Activated CD4-positive, alpha-beta memory T cell treated with anti-CD3 and anti-CD28 coated beads for 36 hours (primary cell): ENCODE data around the gene PLD6. TPM values are rescaled to one million over a fixed set of nuclear protein-coding genes. Genes with fewer than 3 reads are reported as not detected.
"Not testable (repeated sequence)": the region's sequence is repeated elsewhere in the genome, so short reads cannot be mapped to it uniquely, and the experiment has no call there.

Experiments
- CTCF ChIA-PET: fragments of 350-600 bp; sonication (Branson Sonifier 250); formaldehyde crosslinking; loops from one replicate; lab custom pipeline; 2021; ENCODE audit warnings: antibody characterized with exemption, inconsistent platforms; lab: Charles Lee
- POLR2A ChIA-PET: fragments of 350-600 bp; sonication (Branson Sonifier 250); formaldehyde crosslinking; loops from one replicate; lab custom pipeline; 2021; ENCODE audit warnings: antibody characterized with exemption; lab: Charles Lee
- DNase-seq: peaks from one replicate; pipeline ENCODE4 v3.0.0-alpha.2; 2020
- H3K27ac Mint-ChIP-seq: one replicate; pipeline ENCODE4 v1.8.0; 2021; ENCODE audit warnings: mixed read lengths
- H3K27me3 Mint-ChIP-seq: one replicate; pipeline ENCODE4 v1.8.0; 2021; ENCODE audit warnings: mixed read lengths
- H3K36me3 Mint-ChIP-seq: one replicate; pipeline ENCODE4 v1.8.0; 2021; ENCODE audit warnings: mixed read lengths
- H3K4me1 Mint-ChIP-seq: one replicate; pipeline ENCODE4 v1.8.0; 2021; ENCODE audit warnings: low read depth, mixed read lengths
- H3K4me3 Mint-ChIP-seq: one replicate; pipeline ENCODE4 v1.8.0; 2021; ENCODE audit warnings: mild to moderate bottlenecking, mixed read lengths
- H3K9me3 Mint-ChIP-seq: one replicate; pipeline ENCODE4 v1.8.0; 2021; ENCODE audit warnings: mixed read lengths
- intact Hi-C: fragments of 100-400 bp; cut with micrococcal nuclease; formaldehyde crosslinking; loops from one replicate; pipeline ENCODE4 v1.15.1; 2023
- total RNA-seq, 2 experiments: library from RNA; stranded (reverse); gene quantifications; one replicate each; pipeline ENCODE4 v1.2.3, GENCODE V29; 2021

The PLD6 gene
- total RNA-seq, 2 experiments from 2014 or later: 9.3 to 9.4 TPM

DNA sequence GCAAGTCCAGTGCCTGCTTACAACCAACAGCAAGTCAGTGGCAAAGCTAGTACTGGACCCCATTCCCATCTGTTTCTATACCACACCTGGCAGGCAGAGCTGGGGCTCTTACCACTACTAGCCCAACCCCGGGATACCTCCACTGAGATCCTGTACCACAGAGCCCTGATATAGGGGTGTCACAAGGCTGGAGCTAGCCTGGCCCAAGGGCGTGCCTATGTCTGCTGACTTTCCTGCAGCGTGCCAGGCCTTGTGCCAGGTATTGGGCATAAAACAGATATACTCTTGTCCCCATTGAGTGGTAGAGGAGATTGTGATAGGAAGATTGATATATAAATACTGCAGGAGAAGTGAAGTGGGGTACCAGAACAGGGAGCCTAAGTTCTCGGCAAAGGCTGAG lies 44.4 kb downstream of the PLD6 start:
- H3K4me3 Mint-ChIP-seq: no peak overlapping the region
- peaks cover 32% of the 10 kb centered on the region for H3K36me3 Mint-ChIP-seq
- intact Hi-C loops: no loop called here
- H3K9me3 Mint-ChIP-seq: no peaks in the 10 kb centered on the region
- ChIA-PET CTCF (no interaction called here), POLR2A (no interaction called here)
- no peak overlapping the region for H3K27ac Mint-ChIP-seq
- no peaks in the 10 kb centered on the region for H3K27me3 Mint-ChIP-seq
- H3K4me1 Mint-ChIP-seq: no peaks in the 10 kb centered on the region
- DNase-seq: no peak

DNA sequence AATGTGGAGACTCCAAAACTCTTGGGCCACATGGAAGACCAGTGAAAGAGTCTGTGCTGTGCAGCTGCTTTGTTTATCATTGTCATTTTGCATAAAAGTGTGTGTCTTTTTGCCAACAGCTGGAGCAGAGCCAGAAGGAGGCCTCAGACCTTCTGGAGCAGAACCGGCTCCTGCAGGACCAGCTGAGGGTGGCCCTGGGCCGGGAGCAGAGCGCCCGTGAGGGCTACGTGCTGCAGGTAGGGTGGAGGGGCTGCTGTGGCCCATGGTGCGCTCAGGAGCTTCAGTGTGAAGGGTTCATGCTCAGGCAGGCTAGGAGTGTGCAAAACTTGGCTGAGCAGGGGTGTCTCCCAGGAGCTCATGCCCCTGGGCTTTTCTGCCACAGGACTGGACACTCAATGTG lies 45.0 kb downstream of the PLD6 start:
- Mint-ChIP-seq H3K4me1 (no peaks in the 10 kb centered on the region), H3K27ac (no peak overlapping the region), H3K27me3 (no peaks in the 10 kb centered on the region), H3K36me3 (peaks cover 29% of the 10 kb centered on the region), H3K4me3 (no peak overlapping the region), H3K9me3 (no peaks in the 10 kb centered on the region)
- intact Hi-C loops: no loop called here
- ChIA-PET CTCF (no interaction called here), POLR2A (no interaction called here)
- DNase-seq: no peak

DNA sequence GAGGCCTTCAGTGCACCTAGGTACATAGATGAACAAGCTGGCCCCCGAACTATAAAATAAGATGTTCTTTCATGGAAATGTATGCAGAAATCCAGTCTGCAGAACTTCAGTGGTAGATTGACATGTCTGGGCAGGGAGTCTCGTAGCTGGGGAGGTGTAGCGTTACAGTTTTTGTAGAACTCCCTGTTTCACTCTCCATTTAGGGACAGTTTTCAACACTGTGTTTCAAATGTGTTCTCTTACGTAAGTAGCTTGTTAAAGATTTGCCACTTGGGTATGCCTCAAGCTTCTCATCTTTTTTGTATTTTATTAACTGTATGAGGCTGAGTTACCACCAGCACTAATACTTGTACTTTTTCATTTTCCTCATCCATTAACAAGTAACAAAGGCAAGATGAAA lies 46.6 kb downstream of the PLD6 start:
- CTCF ChIA-PET: interaction anchor here (1.0 kb wide), 1 partner anchor 15 kb away, joined by 3 read pairs; no protein-coding TSS in a partner anchor
- POLR2A ChIA-PET: interaction anchor here (0.6 kb wide), 1 partner anchor 152 kb away, joined by 3 read pairs; no protein-coding TSS in a partner anchor
- no peak overlapping the region for H3K27ac Mint-ChIP-seq

DNA sequence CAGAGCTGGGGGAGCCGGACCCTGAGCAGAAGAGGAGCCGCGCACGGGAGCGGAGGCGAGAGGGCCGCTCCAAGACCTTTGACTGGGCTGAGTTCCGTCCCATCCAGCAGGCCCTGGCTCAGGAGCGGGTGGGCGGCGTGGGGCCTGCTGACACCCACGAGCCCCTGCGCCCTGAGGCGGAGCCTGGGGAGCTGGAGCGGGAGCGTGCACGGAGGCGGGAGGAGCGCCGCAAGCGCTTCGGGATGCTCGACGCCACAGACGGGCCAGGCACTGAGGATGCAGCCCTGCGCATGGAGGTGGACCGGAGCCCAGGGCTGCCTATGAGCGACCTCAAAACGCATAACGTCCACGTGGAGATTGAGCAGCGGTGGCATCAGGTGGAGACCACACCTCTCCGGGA lies 47.6 kb downstream of the PLD6 start:
- POLR2A ChIA-PET, H3K4me3 Mint-ChIP-seq, DNase-seq, H3K27me3 Mint-ChIP-seq, intact Hi-C loops, H3K27ac Mint-ChIP-seq, CTCF ChIA-PET, H3K9me3 Mint-ChIP-seq: not testable (repeated sequence)
- Mint-ChIP-seq H3K36me3 (peaks cover 29% of the 10 kb centered on the region), H3K4me1 (peaks cover 19% of the 10 kb centered on the region)

More for the DNA sequence above, 46.6 kb downstream of the PLD6 start:
- H3K36me3 Mint-ChIP-seq: peaks cover 24% of the 10 kb centered on the region
- no peaks in the 10 kb centered on the region for H3K27me3 Mint-ChIP-seq
- no peak overlapping the region for H3K4me3 Mint-ChIP-seq
- intact Hi-C loops: no loop called here
- no peak for DNase-seq
- H3K4me1 Mint-ChIP-seq: peaks cover 10% of the 10 kb centered on the region
- H3K9me3 Mint-ChIP-seq: no peaks in the 10 kb centered on the region

DNA sequence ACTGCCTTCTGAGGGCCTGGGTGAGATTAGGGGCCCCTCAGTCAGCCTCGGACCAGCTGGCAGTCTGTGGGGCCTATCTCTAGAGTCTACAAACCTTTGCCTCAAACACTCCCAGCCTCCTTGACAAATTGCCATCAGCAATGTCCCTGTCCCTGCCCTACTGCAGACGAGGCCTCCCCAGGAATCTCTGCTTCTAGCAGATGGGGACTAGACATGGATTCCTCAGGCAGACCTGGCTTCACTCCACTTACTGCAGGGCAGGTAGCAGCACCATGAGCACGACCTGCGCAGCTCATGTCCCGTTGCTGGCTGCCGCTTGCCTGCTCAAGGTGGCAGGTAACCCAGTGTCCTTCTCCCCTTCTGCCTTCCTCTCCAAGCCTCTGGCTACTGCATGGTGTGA lies 49.1 kb downstream of the PLD6 start:
- CTCF ChIA-PET: no interaction called here
- intact Hi-C loops: no loop called here
- Mint-ChIP-seq H3K9me3 (no peaks in the 10 kb centered on the region), H3K4me3 (no peak overlapping the region), H3K36me3 (peaks cover 33% of the 10 kb centered on the region), H3K27me3 (no peaks in the 10 kb centered on the region), H3K4me1 (peaks cover 33% of the 10 kb centered on the region), H3K27ac (no peak overlapping the region)
- DNase-seq: no peak
- POLR2A ChIA-PET: no interaction called here

DNA sequence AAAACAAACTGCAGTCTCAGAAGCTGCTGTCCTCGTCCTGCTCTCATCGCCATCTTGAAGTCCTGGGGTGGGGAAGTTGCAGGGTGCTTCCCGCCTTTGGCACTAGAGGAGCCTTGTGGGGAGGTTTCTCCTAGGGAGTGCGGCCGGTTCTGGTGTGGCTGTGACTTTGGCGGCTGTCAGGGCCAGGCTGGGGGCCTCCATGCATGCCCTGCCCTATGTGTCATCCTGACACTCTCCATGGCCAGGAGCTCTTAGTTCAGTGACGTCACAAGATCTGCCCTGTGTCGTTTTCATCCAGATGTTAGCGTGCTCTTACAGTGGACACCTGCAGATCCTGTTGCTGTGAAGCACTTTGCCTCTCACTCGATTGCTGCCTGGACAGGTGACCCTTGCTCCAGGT lies 49.6 kb downstream of the PLD6 start:
- Mint-ChIP-seq H3K27ac (no peak overlapping the region), H3K4me1 (peaks cover 38% of the 10 kb centered on the region), H3K36me3 (peaks cover 32% of the 10 kb centered on the region), H3K9me3 (no peaks in the 10 kb centered on the region), H3K4me3 (no peak overlapping the region), H3K27me3 (no peaks in the 10 kb centered on the region)
- intact Hi-C loops: no loop called here
- ChIA-PET CTCF (no interaction called here), POLR2A (no interaction called here)
- no peak for DNase-seq

DNA sequence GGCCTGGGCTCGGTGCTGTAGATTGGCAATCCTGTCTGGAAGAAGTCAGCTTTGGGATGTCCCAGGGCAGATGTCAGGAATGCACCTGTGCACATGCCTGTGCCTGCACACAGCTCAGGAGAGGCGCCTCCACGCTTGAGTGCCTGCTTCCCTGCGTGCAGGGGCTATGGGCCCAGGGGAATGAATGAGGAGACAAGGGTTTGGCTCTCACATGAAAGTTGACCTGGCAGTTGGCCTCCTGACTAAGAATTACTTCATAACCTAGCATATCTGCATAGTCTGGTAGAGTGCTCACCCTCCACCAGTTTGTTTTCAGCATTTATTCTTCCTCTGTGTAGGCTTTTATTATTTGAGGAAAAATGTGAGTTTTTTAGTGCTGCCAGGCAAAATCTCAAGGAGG lies 50.0 kb downstream of the PLD6 start:
- Mint-ChIP-seq H3K9me3 (no peaks in the 10 kb centered on the region), H3K27ac (no peak overlapping the region), H3K27me3 (no peaks in the 10 kb centered on the region), H3K36me3 (peaks cover 30% of the 10 kb centered on the region), H3K4me1 (peaks cover 42% of the 10 kb centered on the region), H3K4me3 (no peak overlapping the region)
- ChIA-PET POLR2A (no interaction called here), CTCF (interaction anchor here (1.0 kb wide), 1 partner anchor 13 kb away, joined by 4 read pairs; no protein-coding TSS in a partner anchor)
- intact Hi-C loops: no loop called here
- DNase-seq: no peak

DNA sequence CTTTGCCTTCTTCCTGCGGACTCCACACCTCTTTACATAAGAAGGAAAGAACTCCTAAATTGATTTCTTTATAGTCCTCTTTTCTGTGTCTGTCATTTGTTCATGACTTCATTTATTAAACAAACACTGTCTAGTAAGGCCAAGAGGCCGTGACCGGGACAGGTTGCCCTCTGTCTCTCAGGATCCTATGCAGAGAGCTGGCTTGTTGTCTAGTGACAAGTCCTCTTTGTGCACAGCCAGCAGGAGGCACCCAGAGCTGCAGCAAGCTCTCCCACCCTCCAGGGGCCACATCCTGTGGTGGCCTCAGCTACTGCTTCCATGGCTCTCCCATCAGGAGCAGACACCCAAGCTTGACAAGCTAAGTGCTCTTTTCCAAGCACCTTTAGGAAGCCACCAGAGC lies 50.6 kb downstream of the PLD6 start:
- peak; percentile 21 for DNase-seq
- H3K9me3 Mint-ChIP-seq: no peaks in the 10 kb centered on the region
- ChIA-PET CTCF (interaction anchor here (0.6 to 1.0 kb wide), 2 partner anchors 12 to 21 kb away, joined by 3 to 4 read pairs; no protein-coding TSS in a partner anchor), POLR2A (no interaction called here)
- no peaks in the 10 kb centered on the region for H3K27me3 Mint-ChIP-seq
- H3K36me3 Mint-ChIP-seq: peaks cover 30% of the 10 kb centered on the region
- H3K27ac Mint-ChIP-seq: peak overlapping the region; percentile 38
- H3K4me3 Mint-ChIP-seq: no peak overlapping the region
- peaks cover 46% of the 10 kb centered on the region for H3K4me1 Mint-ChIP-seq
- intact Hi-C loops: no loop called here

DNA sequence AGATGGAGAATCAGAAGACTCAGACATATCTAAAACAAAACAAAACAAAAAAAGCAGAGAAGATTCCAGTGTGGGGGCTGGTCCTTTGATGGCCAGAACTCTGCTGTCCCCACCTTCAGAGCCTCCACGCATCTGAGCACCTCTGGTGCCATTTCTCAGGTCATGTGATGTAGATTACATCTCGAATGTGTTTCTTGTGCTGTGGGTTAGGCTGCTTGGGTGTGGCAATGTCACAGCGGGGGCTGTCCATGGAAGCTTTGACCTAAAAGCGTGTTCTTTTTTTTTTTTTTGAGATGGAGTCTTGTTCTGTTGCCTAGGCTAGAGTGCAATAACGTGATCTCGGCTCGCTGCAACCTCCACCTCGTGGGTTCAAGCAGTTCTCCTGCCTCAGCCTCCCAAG lies 51.2 kb downstream of the PLD6 start:
- intact Hi-C loops: no loop called here
- H3K27me3 Mint-ChIP-seq: no peaks in the 10 kb centered on the region
- peaks cover 52% of the 10 kb centered on the region for H3K4me1 Mint-ChIP-seq
- H3K27ac Mint-ChIP-seq: peak overlapping the region; percentile 15
- no peak for DNase-seq
- no peak overlapping the region for H3K4me3 Mint-ChIP-seq
- POLR2A ChIA-PET: no interaction called here
- CTCF ChIA-PET: interaction anchor here (0.6 kb wide), 1 partner anchor 22 kb away, joined by 3 read pairs; no protein-coding TSS in a partner anchor
- H3K9me3 Mint-ChIP-seq: no peaks in the 10 kb centered on the region
- peaks cover 30% of the 10 kb centered on the region for H3K36me3 Mint-ChIP-seq

DNA sequence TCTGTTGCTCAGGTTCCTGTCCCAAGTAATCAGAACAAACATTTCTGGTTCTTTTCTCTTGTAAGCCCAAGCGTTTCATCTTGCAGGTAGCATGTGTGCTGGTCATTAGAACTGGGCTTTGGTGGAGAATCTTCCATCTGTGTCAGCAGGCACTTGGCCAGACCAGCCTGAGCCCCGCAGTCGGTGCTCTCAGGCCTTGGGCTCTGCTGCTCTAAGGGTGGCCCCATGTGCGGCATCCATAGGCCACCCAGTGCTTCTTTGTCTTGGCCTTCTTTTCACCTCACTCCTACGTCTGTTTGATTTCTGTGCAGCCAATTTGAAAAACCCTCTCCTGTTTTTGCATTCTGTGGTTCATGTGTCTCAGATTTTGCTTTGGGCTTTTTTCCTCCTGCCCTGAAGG lies 51.6 kb downstream of the PLD6 start:
- peaks cover 55% of the 10 kb centered on the region for H3K4me1 Mint-ChIP-seq
- peaks cover 32% of the 10 kb centered on the region for H3K36me3 Mint-ChIP-seq
- H3K4me3 Mint-ChIP-seq: no peak overlapping the region
- no peaks in the 10 kb centered on the region for H3K9me3 Mint-ChIP-seq
- no peak for DNase-seq
- peak overlapping the region; percentile 15 for H3K27ac Mint-ChIP-seq
- ChIA-PET POLR2A (no interaction called here), CTCF (no interaction called here)
- intact Hi-C loops: no loop called here
- H3K27me3 Mint-ChIP-seq: no peaks in the 10 kb centered on the region

DNA sequence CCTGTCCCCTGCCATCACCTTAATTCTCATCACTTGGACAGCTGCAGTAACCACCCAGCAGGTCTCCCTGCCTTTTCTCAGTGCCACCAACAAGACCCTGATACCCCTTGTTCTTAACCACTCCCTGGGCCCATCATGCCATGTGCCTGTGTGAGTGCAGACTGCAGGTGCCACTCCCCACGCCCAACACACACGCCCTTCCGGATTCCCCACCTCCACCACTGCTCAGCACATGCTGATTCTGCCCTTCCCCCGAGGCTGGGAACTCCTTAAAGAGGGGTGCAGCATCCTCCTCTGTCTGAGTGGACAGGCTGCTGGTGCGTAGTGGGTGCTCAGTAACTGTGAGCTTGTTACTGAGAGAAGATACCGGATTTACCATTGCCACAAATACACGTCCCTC lies 52.4 kb downstream of the PLD6 start:
- no peaks in the 10 kb centered on the region for H3K9me3 Mint-ChIP-seq
- H3K36me3 Mint-ChIP-seq: peaks cover 28% of the 10 kb centered on the region
- no peak overlapping the region for H3K4me3 Mint-ChIP-seq
- DNase-seq: no peak
- CTCF ChIA-PET: interaction anchor here (0.9 to 2.4 kb wide), 2 partner anchors 12 to 159 kb away, joined by 3 to 8 read pairs; no protein-coding TSS in a partner anchor
- POLR2A ChIA-PET: interaction anchor here (1.4 kb wide), 1 partner anchor 12 kb away, joined by 5 read pairs; no protein-coding TSS in a partner anchor
- peaks cover 55% of the 10 kb centered on the region for H3K4me1 Mint-ChIP-seq
- no peak overlapping the region for H3K27ac Mint-ChIP-seq
- intact Hi-C loops: no loop called here
- no peaks in the 10 kb centered on the region for H3K27me3 Mint-ChIP-seq

DNA sequence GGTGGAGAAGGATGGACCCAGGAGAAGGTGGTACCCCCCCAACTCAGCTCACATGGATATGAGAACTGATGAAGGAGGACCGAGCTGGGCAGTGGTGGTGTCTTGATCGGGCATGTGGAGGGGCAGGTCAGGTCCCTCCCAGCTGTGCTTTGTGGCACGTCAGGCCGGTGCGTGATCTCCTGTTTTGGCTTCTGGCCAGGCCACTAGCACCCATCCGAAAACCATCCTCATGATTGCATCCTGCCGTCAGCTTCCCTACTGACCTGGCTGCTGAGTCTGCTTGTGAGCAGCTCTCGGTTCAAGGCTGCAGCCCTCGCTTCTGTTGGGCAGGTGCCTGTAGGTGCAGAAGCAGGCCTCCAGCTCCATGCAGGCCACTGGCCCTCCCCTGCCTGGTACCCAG lies 53.1 kb downstream of the PLD6 start:
- Mint-ChIP-seq H3K27ac (no peak overlapping the region), H3K27me3 (no peaks in the 10 kb centered on the region), H3K4me1 (peaks cover 55% of the 10 kb centered on the region), H3K4me3 (no peak overlapping the region), H3K9me3 (no peaks in the 10 kb centered on the region), H3K36me3 (peaks cover 28% of the 10 kb centered on the region)
- ChIA-PET POLR2A (interaction anchor here (1.4 kb wide), 1 partner anchor 11 kb away, joined by 5 read pairs; no protein-coding TSS in a partner anchor), CTCF (interaction anchor here (0.7 to 2.4 kb wide), 3 partner anchors 11 to 160 kb away, joined by 3 to 8 read pairs (median 3); no protein-coding TSS in a partner anchor)
- no peak for DNase-seq
- intact Hi-C loops: no loop called here

DNA sequence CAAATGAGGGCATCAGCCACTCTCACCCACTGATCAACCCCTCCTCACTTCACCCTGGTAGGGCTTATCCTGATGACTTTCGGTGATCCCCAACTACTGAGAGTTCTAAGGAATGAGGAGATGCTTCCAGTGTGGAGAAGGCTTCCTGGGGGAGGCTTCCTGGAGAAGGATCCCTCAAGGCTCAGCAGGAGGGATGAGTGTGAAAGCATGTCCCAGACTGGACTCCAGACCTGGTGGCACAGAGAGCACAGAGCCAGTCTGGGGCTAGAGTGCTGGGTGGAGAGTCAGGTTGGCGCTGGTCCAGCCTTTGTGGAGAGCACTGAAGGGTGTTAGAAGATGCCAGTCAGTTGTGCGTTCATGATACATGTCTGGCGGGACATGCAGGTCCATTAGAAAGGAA lies 53.7 kb downstream of the PLD6 start:
- Mint-ChIP-seq H3K27me3 (no peaks in the 10 kb centered on the region), H3K4me1 (peaks cover 60% of the 10 kb centered on the region), H3K4me3 (no peak overlapping the region), H3K9me3 (no peaks in the 10 kb centered on the region), H3K36me3 (peaks cover 34% of the 10 kb centered on the region), H3K27ac (peak overlapping the region; percentile 51)
- no peak for DNase-seq
- intact Hi-C loops: no loop called here
- ChIA-PET CTCF (interaction anchor here (2.4 kb wide), 1 partner anchor 10 kb away, joined by 8 read pairs; no protein-coding TSS in a partner anchor), POLR2A (interaction anchor here (1.2 to 1.4 kb wide), 2 partner anchors 10 to 31 kb away, joined by 4 to 5 read pairs; no protein-coding TSS in a partner anchor)
